HG03060 (cell line): ENCODE measurements around the gene RPS27.
"Not testable (repeated sequence)": the region's sequence is repeated elsewhere in the genome, so short reads cannot be mapped to it uniquely, and the experiment has no call there.

Experiments
- ATAC-seq: cut with Tn5 transposase; IDR thresholded peaks from one replicate; pipeline ENCODE4 v1.9.1; 2021; ENCODE audit warnings: low read depth, moderate number of reproducible peaks; ENCODE audit not compliant: unreplicated experiment

Gene RPS27

GRCh38 chr1:153985341-153985912 lies 5.1 kb upstream of the RPS27 start:
- ATAC-seq, result no peak

DNA sequence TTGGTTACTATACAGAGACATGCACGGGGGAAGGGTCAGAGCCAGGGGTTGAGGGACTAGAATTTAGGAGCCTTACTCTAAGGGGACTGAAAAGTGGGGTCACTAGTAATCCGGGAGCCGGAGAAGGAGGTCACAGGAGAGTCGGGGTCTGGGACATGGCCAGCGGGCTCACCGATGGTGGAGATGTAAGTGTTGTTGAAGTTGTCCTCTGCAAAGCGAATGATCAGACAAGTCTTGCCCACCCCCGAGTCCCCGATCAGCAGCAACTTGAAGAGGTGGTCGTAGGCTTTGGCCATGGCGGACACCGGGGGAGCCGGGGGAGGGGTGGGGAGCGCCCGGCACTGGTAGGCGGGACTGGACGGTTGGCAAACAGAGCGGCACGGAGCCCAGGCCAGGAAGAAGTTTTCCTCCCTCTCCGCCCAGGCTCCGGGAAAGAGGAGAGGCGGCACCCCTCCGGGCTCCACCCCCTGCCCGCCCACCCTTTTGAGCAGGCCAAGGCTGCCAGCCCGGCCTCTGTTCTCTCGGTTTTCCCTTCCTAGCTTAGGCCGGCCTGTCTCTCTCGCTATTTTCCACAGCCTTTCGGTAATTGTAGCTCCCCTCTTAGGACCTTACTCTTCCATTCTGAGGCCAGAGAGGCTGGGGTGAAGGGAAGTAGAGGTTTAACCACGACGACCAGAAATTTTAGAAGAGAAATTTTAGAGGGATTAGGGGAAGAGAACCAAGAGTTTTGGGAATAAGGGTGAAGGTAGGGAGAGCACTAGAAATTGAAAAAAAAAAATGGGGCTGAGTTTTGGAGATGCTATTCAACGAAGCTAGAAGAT lies 4.4 kb upstream of the RPS27 start, which contains the start of gene RAB13:
RAB13 (minus strand) TSS at position 399 of the 821 bp plus-strand sequence; CDS start at position 296, 103 bp downstream.
- no peak for ATAC-seq

DNA sequence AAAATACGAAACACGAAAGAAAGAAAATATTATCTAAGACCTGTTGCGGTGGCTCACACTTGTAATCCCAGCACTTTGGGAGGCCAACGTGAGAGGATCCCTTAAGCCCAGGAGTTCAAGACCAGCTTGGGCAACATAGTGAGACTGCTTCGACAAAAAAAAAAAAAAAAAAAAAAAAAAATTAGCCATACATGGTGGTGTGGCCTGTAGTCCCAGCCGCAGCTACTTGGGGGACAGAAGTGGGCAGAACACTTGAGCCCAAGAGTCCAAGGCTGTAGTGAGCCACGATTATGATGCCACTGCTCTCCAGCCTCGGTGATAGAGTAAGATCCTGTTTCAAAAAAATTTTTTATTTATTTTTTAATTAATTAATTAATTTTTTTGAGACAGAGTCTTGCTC lies 2.9 kb upstream of the RPS27 start:
- no peak for ATAC-seq

DNA sequence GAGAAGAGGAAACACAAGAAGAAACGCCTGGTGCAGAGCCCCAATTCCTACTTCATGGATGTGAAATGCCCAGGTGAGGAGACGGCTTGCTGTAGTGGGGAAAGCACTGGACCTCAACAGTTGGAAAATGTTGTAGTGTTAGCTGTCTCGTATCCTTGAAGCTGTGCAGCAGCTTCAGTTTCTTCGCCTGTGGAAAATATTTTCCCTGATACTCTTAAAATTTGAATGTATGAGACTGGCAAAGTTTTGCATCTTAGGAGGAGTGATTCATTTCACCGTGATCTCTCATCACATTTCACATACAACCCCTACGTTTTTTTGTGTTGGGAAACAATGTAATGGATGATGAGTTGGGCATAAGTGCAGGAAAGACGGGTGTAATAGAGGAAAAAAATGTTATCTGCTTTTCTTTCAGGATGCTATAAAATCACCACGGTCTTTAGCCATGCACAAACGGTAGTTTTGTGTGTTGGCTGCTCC lies 629 bp downstream of the RPS27 start:
- no peak for ATAC-seq

DNA sequence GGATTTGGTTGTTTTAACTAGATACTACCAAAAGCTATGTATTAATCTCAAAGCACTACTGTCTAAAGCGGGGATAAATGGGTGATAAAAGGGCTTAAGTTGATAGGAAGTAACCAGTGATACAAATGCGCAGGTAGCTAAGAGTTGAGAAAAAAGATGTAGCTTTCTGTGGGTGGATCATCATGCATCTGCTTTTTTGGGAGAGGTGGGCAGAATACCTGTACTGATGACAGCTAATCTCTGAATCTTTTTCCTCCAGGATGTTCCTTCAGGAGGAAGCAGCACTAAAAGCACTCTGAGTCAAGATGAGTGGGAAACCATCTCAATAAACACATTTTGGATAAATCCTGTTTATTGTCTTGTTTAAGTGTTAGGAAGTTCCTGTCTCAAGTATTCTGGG lies 1.2 kb downstream of the RPS27 start:
- ATAC-seq, result no peak

DNA sequence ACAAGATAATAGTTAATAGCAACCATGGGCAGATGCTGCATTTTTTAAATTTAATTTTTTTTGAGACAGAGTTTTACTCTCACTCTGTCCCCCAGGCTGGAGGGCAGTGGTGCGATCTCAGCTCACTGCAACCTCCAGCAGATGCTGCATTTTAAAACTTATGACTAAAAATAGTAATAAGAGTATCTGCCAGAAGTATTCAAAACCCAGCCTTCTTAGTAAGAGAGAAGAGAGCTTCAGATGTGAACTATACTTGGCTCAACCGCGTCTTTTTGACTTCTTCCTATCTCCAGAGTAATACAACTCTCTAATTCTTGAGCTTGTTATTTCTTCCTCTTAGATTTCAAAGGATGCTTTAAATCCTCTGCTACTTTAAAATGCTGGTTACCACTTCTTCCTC lies 4.6 kb downstream of the RPS27 start:
- ATAC-seq, result no peak

DNA sequence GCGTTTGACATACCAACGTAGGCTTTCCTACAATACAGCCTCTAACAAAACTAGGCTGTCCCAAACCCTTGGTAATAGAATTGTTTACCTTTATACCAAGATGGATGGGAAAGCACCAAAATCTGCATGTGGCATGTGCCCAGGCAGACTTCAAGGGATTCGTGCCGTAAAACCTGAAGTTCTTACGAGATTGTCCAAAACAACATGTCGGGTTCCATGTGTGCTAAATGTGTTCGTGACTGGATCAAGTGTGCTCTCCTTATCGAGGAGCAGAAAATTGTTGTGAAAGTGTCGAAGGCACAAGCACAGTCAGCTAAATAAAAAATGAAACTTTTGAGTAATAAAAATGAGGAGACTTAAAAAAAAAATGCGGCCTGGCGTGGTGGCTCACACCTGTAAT lies 5.1 kb downstream of the RPS27 start:
- ATAC-seq, result no peak

DNA sequence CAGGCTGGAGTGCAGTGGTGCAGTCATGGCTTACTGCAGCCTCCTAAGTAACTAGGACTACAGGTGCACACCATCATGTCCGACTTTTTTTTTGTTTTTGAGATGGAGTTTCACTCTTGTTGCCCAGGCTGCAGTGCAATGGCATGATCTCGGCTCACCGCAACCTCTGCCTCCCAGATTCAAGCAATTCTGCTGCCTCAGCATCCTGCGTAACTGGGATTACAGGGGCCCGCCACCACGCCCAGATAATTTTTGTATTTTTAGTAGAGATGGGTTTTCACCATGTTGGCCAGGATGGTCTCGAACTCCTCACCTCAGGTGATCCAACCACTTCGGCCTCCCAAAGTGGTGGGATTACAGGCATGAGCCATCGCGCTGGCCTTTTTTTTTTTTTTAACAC lies 6.3 kb downstream of the RPS27 start:
- ATAC-seq, result not testable (repeated sequence)

- ATAC-seq, result no peak
Observed at GRCh38 chr1:154000420-154000819, 9.9 kb downstream of the RPS27 start.

DNA sequence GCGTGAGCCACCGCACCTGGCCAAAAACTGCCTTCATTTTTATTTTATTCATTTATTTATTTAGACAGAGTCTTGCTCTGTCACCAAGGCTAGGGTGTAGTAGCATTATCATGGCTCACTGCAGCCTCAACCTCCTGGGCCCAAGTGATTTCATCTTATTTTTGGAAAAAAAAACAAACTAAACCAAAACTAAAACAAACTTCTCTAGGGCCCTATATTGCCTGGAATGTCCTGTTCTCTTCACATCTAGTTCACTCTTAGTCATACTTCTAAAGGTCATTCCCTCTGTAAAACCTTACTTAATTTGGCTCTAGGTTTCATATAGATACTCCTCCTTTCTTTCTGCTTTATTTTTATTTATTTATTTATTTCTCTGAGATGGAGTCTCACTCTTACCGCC lies 15.6 kb downstream of the RPS27 start:
- ATAC-seq, result no peak

DNA sequence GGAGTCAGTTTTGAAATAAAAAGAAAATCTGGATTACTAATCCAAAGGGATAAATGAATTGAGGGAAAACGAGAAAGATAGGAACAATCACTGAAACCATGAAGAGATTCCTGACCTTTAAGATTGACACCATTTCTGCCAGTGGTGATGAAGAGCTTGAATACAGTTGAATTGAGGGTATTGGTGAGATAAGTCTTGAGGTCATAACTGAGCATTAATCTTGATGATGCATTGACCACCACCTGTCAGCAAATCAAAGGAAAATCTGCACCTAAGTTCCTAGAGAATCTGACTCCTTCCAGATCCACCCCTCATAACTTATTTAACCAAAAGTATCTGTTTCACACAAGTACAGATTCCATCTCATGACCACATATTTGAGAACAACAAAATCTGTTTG lies 21.6 kb downstream of the RPS27 start:
- ATAC-seq, result no peak

DNA sequence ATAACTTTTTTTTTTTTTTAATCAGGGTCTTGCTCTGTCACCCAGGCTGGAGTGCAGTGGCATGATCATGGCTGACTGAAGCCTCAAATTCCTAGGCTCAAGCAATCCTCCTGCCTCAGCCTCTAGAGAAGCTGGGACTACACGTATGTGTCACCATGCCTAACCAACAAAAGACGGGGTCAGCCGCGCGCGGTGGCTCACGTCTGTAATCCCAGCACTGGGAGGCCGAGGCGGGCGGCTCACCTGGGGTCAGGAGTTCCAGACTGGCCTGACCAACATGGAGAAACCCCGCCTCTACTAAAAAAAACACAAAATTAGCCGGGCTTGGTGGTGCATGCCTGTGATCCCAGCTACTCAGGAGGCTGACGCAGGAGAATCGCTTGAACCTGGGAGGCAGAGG lies 22.0 kb downstream of the RPS27 start:
- not testable (repeated sequence) for ATAC-seq

GRCh38 chr1:154014154-154014907 lies 23.8 kb downstream of the RPS27 start:
- ATAC-seq, result no peak

DNA sequence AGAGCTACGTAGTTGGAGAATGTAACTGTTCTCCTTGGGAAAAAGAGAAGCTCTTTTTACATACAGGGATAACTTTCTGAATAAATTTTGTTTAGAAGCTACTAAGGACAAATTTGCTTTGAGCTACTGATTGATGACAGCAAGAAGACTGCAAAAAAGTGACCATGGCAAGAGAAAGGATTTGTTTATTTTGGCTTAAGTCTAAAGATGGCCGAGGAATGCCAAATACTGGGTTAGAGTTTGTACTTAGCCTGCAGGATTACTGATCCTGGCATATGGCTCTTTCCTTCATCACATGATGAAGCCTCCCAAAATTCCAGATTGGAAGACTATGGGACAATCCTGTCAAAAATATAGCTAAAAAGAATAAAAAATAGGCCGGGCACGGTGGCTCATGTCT lies 28.7 kb downstream of the RPS27 start:
- ATAC-seq, result no peak

- no peak for ATAC-seq
Observed at GRCh38 chr1:154019940-154020339, 29.4 kb downstream of the RPS27 start.

DNA sequence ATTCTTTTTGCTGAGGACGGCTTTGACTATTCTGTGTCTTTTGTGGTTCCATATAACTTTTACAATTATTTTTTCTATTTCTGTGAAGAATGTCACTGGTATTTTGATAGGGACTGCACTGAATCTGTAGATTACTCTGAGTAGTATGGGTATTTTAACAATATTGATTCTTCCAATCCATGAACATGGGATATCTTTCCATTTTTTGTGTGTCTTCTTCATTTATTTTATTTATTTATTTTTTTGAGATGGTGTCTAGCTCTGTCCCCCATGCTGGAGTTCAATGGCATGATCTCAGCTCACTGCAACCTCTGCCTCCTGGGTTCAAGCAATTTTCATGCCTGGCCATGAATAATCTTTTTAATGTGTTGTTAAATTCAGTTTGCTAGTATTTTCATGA lies 43.1 kb downstream of the RPS27 start:
- ATAC-seq, result not testable (repeated sequence)
